ENCODE data around the gene MFAP3. TPM values are rescaled to one million over a fixed set of nuclear protein-coding genes. Genes with fewer than 3 reads are reported as not detected.
A peak's percentile ranks its signal among the peaks of the same experiment; 100 is the strongest.

Gene MFAP3
- total and polyA plus RNA-seq, 8 donors: 0.29 to 70.7 (median 5.6) TPM

DNA sequence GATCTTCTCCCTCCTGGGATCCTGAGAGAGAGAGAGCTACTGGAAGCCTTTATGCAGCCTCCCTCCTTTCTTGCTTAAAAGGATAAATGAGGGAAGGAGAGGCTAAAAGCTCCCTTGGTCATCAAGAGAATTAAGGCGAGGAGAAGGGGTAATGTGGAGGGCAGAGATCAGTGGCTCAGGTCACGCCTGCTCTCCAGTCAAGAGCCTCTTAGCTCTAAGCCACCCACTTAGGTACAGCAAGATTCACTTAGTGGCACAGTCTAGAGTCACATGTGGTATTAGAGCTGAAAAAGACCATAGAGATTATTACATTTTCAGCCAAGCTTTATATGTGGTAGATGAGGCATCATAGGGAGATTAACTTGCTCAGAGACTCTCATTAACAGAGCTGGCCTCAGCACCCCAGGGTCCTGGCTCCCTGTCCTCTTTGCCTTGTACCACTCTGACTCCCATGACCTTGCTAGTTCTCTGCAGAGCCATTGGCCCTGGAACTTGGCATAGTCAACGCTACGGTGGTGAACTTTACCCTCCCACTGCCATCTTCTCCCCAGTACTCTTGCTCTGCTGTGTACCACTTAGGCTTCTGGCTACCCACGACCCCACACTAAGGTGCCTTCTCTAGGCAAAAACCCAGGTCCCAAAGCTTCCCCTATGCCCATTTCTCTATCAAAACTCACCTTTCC, 37.6 kb downstream of the MFAP3 start:
- TF ChIP-seq EP300 (IDR thresholded peaks at IDR 0.05) (no peak), POLR2AphosphoS5 (IDR thresholded peaks at IDR 0.05) (no peak), POLR2A (IDR thresholded peaks at IDR 0.05) (no peak)
- TF ChIP-seq, protein P1, sequence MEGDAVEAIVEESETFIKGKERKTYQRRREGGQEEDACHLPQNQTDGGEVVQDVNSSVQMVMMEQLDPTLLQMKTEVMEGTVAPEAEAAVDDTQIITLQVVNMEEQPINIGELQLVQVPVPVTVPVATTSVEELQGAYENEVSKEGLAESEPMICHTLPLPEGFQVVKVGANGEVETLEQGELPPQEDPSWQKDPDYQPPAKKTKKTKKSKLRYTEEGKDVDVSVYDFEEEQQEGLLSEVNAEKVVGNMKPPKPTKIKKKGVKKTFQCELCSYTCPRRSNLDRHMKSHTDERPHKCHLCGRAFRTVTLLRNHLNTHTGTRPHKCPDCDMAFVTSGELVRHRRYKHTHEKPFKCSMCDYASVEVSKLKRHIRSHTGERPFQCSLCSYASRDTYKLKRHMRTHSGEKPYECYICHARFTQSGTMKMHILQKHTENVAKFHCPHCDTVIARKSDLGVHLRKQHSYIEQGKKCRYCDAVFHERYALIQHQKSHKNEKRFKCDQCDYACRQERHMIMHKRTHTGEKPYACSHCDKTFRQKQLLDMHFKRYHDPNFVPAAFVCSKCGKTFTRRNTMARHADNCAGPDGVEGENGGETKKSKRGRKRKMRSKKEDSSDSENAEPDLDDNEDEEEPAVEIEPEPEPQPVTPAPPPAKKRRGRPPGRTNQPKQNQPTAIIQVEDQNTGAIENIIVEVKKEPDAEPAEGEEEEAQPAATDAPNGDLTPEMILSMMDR (IDR thresholded peaks at IDR 0.05): no peak

DNA sequence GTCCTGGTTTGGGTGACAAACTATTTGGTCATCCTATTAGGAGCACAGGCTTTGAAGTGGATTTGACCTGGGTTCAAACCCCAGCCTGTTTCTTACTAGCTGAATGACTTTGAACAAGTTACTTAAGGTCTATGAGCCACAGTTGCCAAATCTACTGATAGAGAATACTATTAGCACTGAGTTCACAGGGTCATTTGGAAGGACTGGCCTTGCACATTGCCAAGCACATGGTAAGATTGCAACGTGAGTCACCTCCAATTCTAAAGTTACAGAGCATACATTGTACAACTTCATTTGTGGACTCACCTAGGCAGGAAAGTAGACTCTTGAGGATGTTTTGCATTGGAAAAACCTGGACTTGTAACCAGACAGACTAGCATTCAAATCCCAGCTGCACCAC, 38.9 kb downstream of the MFAP3 start:
- H3K4me3 ChIP-seq: no peak overlapping the region
- intact Hi-C loops (cut with DNase I; ENCODE audit: low total_unique reads): no loop called here
- peak; percentile 44 to 67 for DNase-seq
- no peaks in the 10 kb centered on the region for H3K27me3 ChIP-seq
- peaks cover 13 to 26% (median 23%) of the 10 kb centered on the region in 4 donors for H3K4me1 ChIP-seq
- H3K27ac ChIP-seq: peak overlapping the region in 3 of 5 donors; percentile 19 to 50 (median 50)
- no peaks in the 10 kb centered on the region for H3K9me3 ChIP-seq
- WGBS, 5 donors: 10 to 35% (median 18%) methylated on average over 1 of the region's 1 CpG
- no peak for TF ChIP-seq EP300 (IDR thresholded peaks at IDR 0.05)
- peak in 2 of 3 donors; percentile 46 to 88 for TF ChIP-seq POLR2AphosphoS5 (IDR thresholded peaks at IDR 0.05)
- H3K36me3 ChIP-seq: no peaks in the 10 kb centered on the region

More for the DNA sequence above, 37.6 kb downstream of the MFAP3 start:
- WGBS, 5 donors: 79 to 92% (median 88%) methylated on average over 5 of the region's 5 CpGs
- peaks cover 13 to 34% (median 32%) of the 10 kb centered on the region in 4 donors for H3K4me1 ChIP-seq
- H3K36me3 ChIP-seq: no peaks in the 10 kb centered on the region
- no peak overlapping the region for H3K4me3 ChIP-seq
- DNase-seq: no peak
- no peaks in the 10 kb centered on the region for H3K27me3 ChIP-seq
- H3K27ac ChIP-seq: no peak overlapping the region
- intact Hi-C loops (cut with DNase I; ENCODE audit: low total_unique reads): no loop called here
- no peaks in the 10 kb centered on the region for H3K9me3 ChIP-seq

DNA sequence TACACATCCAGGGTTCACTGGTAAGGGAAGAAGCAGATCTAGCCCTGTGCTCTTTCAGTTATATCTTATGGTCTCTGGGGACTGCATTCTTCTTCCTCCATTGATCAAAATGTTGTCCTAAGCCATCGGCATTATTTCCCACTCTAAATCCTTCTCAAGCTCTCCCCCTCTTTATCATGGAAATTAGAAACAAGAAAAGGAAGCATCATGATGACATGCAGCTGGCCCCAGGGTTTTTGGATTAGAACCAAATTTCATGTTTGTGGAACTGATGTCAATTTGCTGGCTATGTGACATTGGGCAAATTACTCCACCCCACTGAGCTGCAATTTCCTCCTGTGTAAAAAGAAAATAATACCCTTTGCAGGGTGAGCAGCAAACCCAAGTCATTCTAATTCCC, 39.5 kb downstream of the MFAP3 start:
- Histone ChIP-seq H3K27me3 (no peaks in the 10 kb centered on the region), H3K4me3 (no peak overlapping the region), H3K36me3 (no peaks in the 10 kb centered on the region), H3K27ac (peak overlapping the region in 3 of 5 donors; percentile 19 to 50 (median 50)), H3K9me3 (no peaks in the 10 kb centered on the region), H3K4me1 (peaks cover 13 to 24% (median 21%) of the 10 kb centered on the region in 4 donors)
- intact Hi-C loops (cut with DNase I; ENCODE audit: low total_unique reads): no loop called here
- TF ChIP-seq, protein P1 (IDR thresholded peaks at IDR 0.05): no peak
- TF ChIP-seq EP300 (IDR thresholded peaks at IDR 0.05) (no peak), POLR2AphosphoS5 (IDR thresholded peaks at IDR 0.05) (no peak), POLR2A (IDR thresholded peaks at IDR 0.05) (no peak)
- WGBS, 5 donors: 23 to 41% (median 29%) methylated on average over 1 of the region's 1 CpG
- peak in 1 of 2 donors; percentile 27 for DNase-seq

DNA sequence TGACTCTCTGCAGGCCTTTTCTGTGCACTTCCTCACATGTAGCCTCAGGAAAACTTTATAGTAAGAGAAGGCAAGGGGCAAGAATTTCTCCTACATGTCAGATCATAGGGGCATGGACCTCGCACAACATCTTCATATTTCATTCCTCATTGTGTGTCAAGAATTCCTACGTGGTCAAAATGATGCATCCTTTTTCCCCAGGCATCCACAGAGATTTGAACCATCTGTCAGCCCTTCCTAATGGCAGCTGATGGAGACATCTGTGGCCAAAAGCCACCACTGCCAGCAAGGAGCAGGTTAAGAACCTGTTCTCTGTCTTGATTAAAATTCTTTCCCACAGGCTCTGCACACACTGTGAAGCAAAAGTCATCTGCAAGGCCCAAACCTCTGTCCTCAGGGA, 42.5 kb downstream of the MFAP3 start:
- intact Hi-C loops (cut with DNase I; ENCODE audit: low total_unique reads): no loop called here
- Histone ChIP-seq H3K4me1 (peaks cover 13 to 24% (median 21%) of the 10 kb centered on the region in 4 donors), H3K4me3 (no peak overlapping the region), H3K9me3 (no peaks in the 10 kb centered on the region), H3K27ac (no peak overlapping the region), H3K36me3 (no peaks in the 10 kb centered on the region), H3K27me3 (no peaks in the 10 kb centered on the region)
- DNase-seq: no peak
- 48 to 89% (median 87%) methylated on average over 2 of the region's 2 CpGs for WGBS, 5 donors
- TF ChIP-seq POLR2AphosphoS5 (IDR thresholded peaks at IDR 0.05) (no peak), POLR2A (IDR thresholded peaks at IDR 0.05) (no peak), EP300 (IDR thresholded peaks at IDR 0.05) (no peak)
- TF ChIP-seq, protein P1 (IDR thresholded peaks at IDR 0.05): no peak

DNA sequence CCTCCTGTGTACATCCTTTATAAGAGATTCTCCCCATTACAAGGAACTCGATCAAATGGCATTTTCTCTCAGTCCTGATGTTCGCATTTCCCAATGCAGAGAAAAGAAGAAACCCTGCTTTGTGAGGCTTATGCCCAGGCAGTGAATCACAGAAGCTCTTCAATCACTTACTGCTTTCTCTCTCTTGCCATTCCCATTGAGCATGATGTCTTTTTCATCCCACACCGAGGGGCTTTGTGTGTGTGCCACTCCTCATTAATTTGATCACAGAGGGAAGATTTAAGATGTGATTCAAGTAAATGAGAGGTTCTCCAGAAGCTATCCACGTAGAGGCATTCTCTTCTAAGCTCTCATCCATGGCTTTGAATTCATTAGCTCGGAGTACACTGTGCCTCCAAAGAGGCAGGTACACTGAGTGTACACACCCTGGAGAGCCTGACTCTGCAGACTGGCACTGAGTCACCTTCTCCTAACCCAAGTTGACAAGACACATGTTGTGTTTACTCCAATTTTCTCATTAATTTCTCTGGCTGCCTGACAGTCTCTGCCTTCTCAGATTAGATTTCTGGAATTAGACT, 45.4 kb downstream of the MFAP3 start:
- TF ChIP-seq POLR2AphosphoS5 (IDR thresholded peaks at IDR 0.05): no peak
- TF ChIP-seq POLR2A (IDR thresholded peaks at IDR 0.05): no peak
- TF ChIP-seq EP300 (IDR thresholded peaks at IDR 0.05): no peak
- TF ChIP-seq, protein P1 (IDR thresholded peaks at IDR 0.05): no peak
- no peak for DNase-seq
- H3K4me1 ChIP-seq: no peaks in the 10 kb centered on the region

More for the DNA sequence above, 45.4 kb downstream of the MFAP3 start:
- Histone ChIP-seq H3K9me3 (no peaks in the 10 kb centered on the region), H3K27ac (no peak overlapping the region), H3K4me3 (no peak overlapping the region), H3K36me3 (no peaks in the 10 kb centered on the region), H3K27me3 (no peaks in the 10 kb centered on the region)
- WGBS, 5 donors: 87 to 95% (median 93%) methylated on average over 5 of the region's 5 CpGs
- intact Hi-C loops (cut with DNase I; ENCODE audit: low total_unique reads): no loop called here
